H1 (cell line): Measurements from ENCODE around the gene NRAS. TPM values are rescaled to one million over a fixed set of nuclear protein-coding genes. Genes with fewer than 3 reads are reported as not detected.

ENCODE experiments used
- SIN3A ChIP-seq, 2 experiments: IDR thresholded peaks in 1 of 2; conservative IDR thresholded peaks in 1 of 2; 2 replicates each; pipeline ENCODE4 v1.6.1; 2011 to 2012; ENCODE audit warnings: low read length in 2 of 2, improper control_type of control experiment in 1 of 2, low read depth in 1 of 2, mild to moderate bottlenecking in 1 of 2
- SP2 ChIP-seq: IDR thresholded peaks from 2 replicates; pipeline ENCODE4 v1.6.1; 2012; ENCODE audit warnings: mild to moderate bottlenecking, low read length, inconsistent platforms
- TAF1 ChIP-seq: IDR thresholded peaks from 2 replicates; pipeline ENCODE4 v1.6.1; 2011; ENCODE audit warnings: mild to moderate bottlenecking, low read depth, low read length
- polyA plus RNA-seq, 7 experiments: library from polyadenylated mRNA; depleted of rRNA in 3 of 7; stranded (reverse) in 5 of 7; unstranded in 2 of 7; fragments of >200 nt in 5 of 7; fragments of 200-250 nt in 2 of 7; gene quantifications; 1 replicate in 5 of 7; 2 replicates in 1 of 7; 4 replicates in 1 of 7; pipeline versions ENCODE4 v1.2.1 to v1.2.3, GENCODE V29; 2011 to 2013; ENCODE audit warnings: missing spikeins in 2 of 7, mixed read lengths in 2 of 7
- total RNA-seq: library from RNA; stranded (reverse); fragmentation: NEBNext Ultra II Directional; extraction: Animal tissue kit (Norgen Biotek cat#: 25700); gene quantifications from 2 replicates; pipeline ENCODE4 v1.2.1, GENCODE V29; 2021
- TF ChIP-seq, protein P1 (sequence below), 3 experiments: IDR thresholded peaks; 1 replicate in 2 of 3; 2 replicates in 1 of 3; pipeline versions ENCODE4 v1.5.1 to v1.6.1; 2011; ENCODE audit warnings: low read length in 3 of 3, mild to moderate bottlenecking in 3 of 3, inconsistent platforms in 2 of 3, low read depth in 1 of 3, moderate library complexity in 1 of 3; ENCODE audit not compliant: insufficient read depth in 1 of 3; ENCODE audit errors: control extremely low read depth in 1 of 3

Gene NRAS
- total and polyA plus RNA-seq, 2 of the 8 experiments (the other 6 are each of a cell fraction or from before 2014, with no cell fraction given), result 24.5 to 65.1 TPM

DNA sequence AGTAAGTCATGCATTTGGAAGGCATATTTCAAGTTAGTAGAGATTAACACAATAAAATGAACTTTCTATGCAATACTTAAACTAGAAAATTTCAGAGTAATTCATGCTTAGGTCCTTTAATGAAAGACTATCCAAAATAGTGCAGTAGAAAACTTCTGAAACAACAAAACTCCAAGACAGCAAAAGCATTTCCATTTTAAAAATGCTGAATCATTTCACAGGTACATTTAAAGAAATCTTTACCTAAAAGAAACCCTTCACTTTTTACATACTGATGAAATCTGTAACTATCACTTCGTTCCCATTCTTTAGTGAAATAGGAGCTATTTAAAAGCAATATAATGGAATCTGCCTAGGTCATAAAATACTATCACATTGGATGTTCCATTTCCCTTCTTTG lies 23.8 kb upstream of the NRAS start (continued):
- TF ChIP-seq SP2 (no peak), TAF1 (no peak), SIN3A (conservative IDR thresholded peaks at IDR 0.05 in 1 of 2, IDR thresholded peaks at IDR 0.05 in 1 of 2; ENCODE audit: low read depth in 1 of 2, low read length in 2 of 2) (no peak)
- TF ChIP-seq, protein P1, sequence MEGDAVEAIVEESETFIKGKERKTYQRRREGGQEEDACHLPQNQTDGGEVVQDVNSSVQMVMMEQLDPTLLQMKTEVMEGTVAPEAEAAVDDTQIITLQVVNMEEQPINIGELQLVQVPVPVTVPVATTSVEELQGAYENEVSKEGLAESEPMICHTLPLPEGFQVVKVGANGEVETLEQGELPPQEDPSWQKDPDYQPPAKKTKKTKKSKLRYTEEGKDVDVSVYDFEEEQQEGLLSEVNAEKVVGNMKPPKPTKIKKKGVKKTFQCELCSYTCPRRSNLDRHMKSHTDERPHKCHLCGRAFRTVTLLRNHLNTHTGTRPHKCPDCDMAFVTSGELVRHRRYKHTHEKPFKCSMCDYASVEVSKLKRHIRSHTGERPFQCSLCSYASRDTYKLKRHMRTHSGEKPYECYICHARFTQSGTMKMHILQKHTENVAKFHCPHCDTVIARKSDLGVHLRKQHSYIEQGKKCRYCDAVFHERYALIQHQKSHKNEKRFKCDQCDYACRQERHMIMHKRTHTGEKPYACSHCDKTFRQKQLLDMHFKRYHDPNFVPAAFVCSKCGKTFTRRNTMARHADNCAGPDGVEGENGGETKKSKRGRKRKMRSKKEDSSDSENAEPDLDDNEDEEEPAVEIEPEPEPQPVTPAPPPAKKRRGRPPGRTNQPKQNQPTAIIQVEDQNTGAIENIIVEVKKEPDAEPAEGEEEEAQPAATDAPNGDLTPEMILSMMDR (IDR thresholded peaks at IDR 0.05; ENCODE audit: control extremely low read depth in 1 of 3, insufficient read depth in 1 of 3, low read depth in 1 of 3, low read length in 3 of 3), result no peak
